NCI-H748 (cell line): ENCODE results near the gene C2CD4C.
"Not testable (repeated sequence)": the region's sequence is repeated elsewhere in the genome, so short reads cannot be mapped to it uniquely, and the experiment has no call there.

Experiments
- DNase-seq: peaks from one replicate; lab custom pipeline; 2025; ENCODE audit not compliant: unreplicated experiment; lab: John Stamatoyannopoulos, UW

Gene C2CD4C

GRCh38 chr19:400976-401865 lies 7.7 kb downstream of the C2CD4C start:
- no peak for DNase-seq

GRCh38 chr19:399370-399769 lies 9.6 kb downstream of the C2CD4C start:
- DNase-seq, result no peak

GRCh38 chr19:398719-399118 lies 10.2 kb downstream of the C2CD4C start:
- DNase-seq, result no peak

- DNase-seq, result no peak
Measured at GRCh38 chr19:397941-398706, 10.8 kb downstream of the C2CD4C start.

GRCh38 chr19:397321-397720 lies 11.6 kb downstream of the C2CD4C start:
- DNase-seq, result no peak

- DNase-seq, result no peak
Measured at GRCh38 chr19:395467-395866, 13.5 kb downstream of the C2CD4C start.

- DNase-seq, result not testable (repeated sequence)
Measured at GRCh38 chr19:394857-395256, 14.1 kb downstream of the C2CD4C start.

- DNase-seq, result not testable (repeated sequence)
Measured at GRCh38 chr19:393560-393959, 15.4 kb downstream of the C2CD4C start.

- peak; percentile 26 for DNase-seq
Measured at GRCh38 chr19:392375-392970, 16.5 kb downstream of the C2CD4C start.

- DNase-seq, result no peak
Measured at GRCh38 chr19:391726-392374, 17.1 kb downstream of the C2CD4C start.

- no peak for DNase-seq
Measured at GRCh38 chr19:391207-391557, 17.8 kb downstream of the C2CD4C start.

GRCh38 chr19:390386-391206 lies 18.4 kb downstream of the C2CD4C start:
- no peak for DNase-seq

- no peak for DNase-seq
Measured at GRCh38 chr19:389935-390289, 19.0 kb downstream of the C2CD4C start.

- DNase-seq, result no peak
Measured at GRCh38 chr19:389255-389934, 19.6 kb downstream of the C2CD4C start.

GRCh38 chr19:388691-389090 lies 20.3 kb downstream of the C2CD4C start:
- DNase-seq, result no peak

- DNase-seq, result no peak
Measured at GRCh38 chr19:387777-388176, 21.2 kb downstream of the C2CD4C start.

GRCh38 chr19:386632-387301 lies 22.2 kb downstream of the C2CD4C start:
- DNase-seq, result peak; percentile 50

- DNase-seq, result not testable (repeated sequence)
Measured at GRCh38 chr19:386189-386588, 22.8 kb downstream of the C2CD4C start.

- no peak for DNase-seq
Measured at GRCh38 chr19:384799-385169, 24.2 kb downstream of the C2CD4C start.
